HL-60 (cell line): ENCODE results near the gene PDE8A.

Source experiments
- POLR2AphosphoS5 ChIP-seq: IDR thresholded peaks from 2 replicates; pipeline ENCODE4 v1.6.1; 2012; ENCODE audit warnings: low read depth
- TF ChIP-seq, protein P1 (sequence below): IDR thresholded peaks from one replicate; pipeline ENCODE4 v1.5.1; 2011; ENCODE audit warnings: low read length, control low read depth, inconsistent platforms; ENCODE audit not compliant: insufficient read depth

DNA sequence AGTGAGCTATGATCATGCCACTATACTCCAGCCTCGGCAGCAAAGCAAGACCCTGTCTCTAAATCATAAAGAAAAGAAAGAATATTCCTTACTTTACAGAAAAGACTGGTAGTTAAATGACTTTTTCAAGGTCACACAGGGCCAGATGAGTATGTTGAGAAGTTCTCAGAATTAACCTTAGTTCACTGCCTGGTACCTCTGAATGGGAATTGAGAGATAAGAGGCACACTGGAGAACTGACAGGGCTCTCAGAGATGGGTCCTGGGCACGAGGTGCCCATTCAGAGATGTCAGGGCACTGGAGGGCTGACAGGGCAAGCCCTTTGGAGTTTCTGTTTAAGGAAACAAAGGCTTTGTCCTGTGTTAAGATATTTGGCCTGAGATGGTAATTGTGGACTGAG, 157.7 kb downstream of the PDE8A start:
- TF ChIP-seq POLR2AphosphoS5, result no peak
- TF ChIP-seq, protein P1, sequence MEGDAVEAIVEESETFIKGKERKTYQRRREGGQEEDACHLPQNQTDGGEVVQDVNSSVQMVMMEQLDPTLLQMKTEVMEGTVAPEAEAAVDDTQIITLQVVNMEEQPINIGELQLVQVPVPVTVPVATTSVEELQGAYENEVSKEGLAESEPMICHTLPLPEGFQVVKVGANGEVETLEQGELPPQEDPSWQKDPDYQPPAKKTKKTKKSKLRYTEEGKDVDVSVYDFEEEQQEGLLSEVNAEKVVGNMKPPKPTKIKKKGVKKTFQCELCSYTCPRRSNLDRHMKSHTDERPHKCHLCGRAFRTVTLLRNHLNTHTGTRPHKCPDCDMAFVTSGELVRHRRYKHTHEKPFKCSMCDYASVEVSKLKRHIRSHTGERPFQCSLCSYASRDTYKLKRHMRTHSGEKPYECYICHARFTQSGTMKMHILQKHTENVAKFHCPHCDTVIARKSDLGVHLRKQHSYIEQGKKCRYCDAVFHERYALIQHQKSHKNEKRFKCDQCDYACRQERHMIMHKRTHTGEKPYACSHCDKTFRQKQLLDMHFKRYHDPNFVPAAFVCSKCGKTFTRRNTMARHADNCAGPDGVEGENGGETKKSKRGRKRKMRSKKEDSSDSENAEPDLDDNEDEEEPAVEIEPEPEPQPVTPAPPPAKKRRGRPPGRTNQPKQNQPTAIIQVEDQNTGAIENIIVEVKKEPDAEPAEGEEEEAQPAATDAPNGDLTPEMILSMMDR, result no peak
